ENCODE measurements around the gene NSUN6. TPM values are rescaled to one million over a fixed set of nuclear protein-coding genes. Genes with fewer than 3 reads are reported as not detected.

The NSUN6 gene
- total RNA-seq, 4 donors from 2014 or later, result 8.6 to 69.3 (median 15.4) TPM

- no peaks in the 10 kb centered on the region for H3K27me3 ChIP-seq
- H3K9me3 ChIP-seq, result no peaks in the 10 kb centered on the region
- H3K4me1 ChIP-seq, result no peaks in the 10 kb centered on the region
- in situ Hi-C loops (cut with MboI; ENCODE audit: low pct_ligation_motif_present in 1 of 4, low pct_unique_long_range_greater_than_20kb in 1 of 4, low sequenced_read_pairs in 3 of 4) (no loop called here), intact Hi-C loops (cut with DNase I; ENCODE audit: low total_unique reads) (no loop called here)
- DNase-seq, result no peak
- no peak for TF ChIP-seq POLR2A (IDR thresholded peaks at IDR 0.05)
- TF ChIP-seq EP300 (IDR thresholded peaks at IDR 0.05; ENCODE audit: low read depth), result no peak
- TF ChIP-seq, protein P1, sequence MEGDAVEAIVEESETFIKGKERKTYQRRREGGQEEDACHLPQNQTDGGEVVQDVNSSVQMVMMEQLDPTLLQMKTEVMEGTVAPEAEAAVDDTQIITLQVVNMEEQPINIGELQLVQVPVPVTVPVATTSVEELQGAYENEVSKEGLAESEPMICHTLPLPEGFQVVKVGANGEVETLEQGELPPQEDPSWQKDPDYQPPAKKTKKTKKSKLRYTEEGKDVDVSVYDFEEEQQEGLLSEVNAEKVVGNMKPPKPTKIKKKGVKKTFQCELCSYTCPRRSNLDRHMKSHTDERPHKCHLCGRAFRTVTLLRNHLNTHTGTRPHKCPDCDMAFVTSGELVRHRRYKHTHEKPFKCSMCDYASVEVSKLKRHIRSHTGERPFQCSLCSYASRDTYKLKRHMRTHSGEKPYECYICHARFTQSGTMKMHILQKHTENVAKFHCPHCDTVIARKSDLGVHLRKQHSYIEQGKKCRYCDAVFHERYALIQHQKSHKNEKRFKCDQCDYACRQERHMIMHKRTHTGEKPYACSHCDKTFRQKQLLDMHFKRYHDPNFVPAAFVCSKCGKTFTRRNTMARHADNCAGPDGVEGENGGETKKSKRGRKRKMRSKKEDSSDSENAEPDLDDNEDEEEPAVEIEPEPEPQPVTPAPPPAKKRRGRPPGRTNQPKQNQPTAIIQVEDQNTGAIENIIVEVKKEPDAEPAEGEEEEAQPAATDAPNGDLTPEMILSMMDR (IDR thresholded peaks at IDR 0.05), result no peak
- TF ChIP-seq POLR2AphosphoS5 (IDR thresholded peaks at IDR 0.05), result no peak
- no peaks in the 10 kb centered on the region for H3K36me3 ChIP-seq
- WGBS, 2 donors (ENCODE audit: low coverage in 1 of 2), result 90 to 98% methylated on average over 7 of the region's 7 CpGs
- no peak overlapping the region for H3K4me3 ChIP-seq
- H3K27ac ChIP-seq, result no peak overlapping the region
Observed at GRCh38 chr10:18545621-18546305, 105.6 kb downstream of the NSUN6 start.

GRCh38 chr10:18542832-18543231 lies 108.6 kb downstream of the NSUN6 start:
- Histone ChIP-seq H3K4me1 (no peaks in the 10 kb centered on the region), H3K9me3 (no peaks in the 10 kb centered on the region), H3K4me3 (no peak overlapping the region), H3K27me3 (no peaks in the 10 kb centered on the region), H3K27ac (no peak overlapping the region), H3K36me3 (peaks cover 0 to 5% (median 0%) of the 10 kb centered on the region in 4 donors)
- in situ Hi-C loops (cut with MboI; ENCODE audit: low pct_ligation_motif_present in 1 of 4, low pct_unique_long_range_greater_than_20kb in 1 of 4, low sequenced_read_pairs in 3 of 4) (no loop called here), intact Hi-C loops (cut with DNase I; ENCODE audit: low total_unique reads) (no loop called here)
- no peak for DNase-seq
- TF ChIP-seq, protein P1 (IDR thresholded peaks at IDR 0.05), result no peak
- TF ChIP-seq POLR2AphosphoS5 (IDR thresholded peaks at IDR 0.05), result no peak
- TF ChIP-seq EP300 (IDR thresholded peaks at IDR 0.05; ENCODE audit: low read depth), result no peak
- TF ChIP-seq POLR2A (IDR thresholded peaks at IDR 0.05), result no peak

DNA sequence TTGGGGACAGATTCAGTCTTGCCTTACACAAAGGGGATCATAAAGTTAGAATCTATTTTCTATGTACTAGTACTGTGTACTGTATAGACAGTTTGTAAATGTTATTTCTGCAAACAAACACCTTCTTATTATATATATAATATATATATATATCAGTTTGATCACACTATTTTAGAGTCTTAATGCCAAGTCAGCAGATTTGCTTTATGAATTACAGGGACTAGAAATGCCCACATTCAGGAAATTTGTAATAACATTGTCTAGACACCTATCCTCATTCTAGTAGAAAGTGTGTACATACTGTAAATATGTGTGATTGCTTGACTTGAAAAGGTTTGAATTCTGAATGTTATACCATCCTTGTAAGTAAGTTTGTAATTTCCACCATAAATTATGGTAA lies 111.2 kb downstream of the NSUN6 start:
- no peaks in the 10 kb centered on the region for H3K4me1 ChIP-seq
- no peak for DNase-seq
- H3K36me3 ChIP-seq, result peaks cover 0 to 9% (median 0%) of the 10 kb centered on the region in 4 donors
- TF ChIP-seq, protein P1 (IDR thresholded peaks at IDR 0.05), result no peak
- no peak for TF ChIP-seq POLR2AphosphoS5 (IDR thresholded peaks at IDR 0.05)
- TF ChIP-seq EP300 (IDR thresholded peaks at IDR 0.05; ENCODE audit: low read depth), result no peak
- no peak for TF ChIP-seq POLR2A (IDR thresholded peaks at IDR 0.05)
- no peaks in the 10 kb centered on the region for H3K9me3 ChIP-seq
- in situ Hi-C loops (cut with MboI; ENCODE audit: low pct_ligation_motif_present in 1 of 4, low pct_unique_long_range_greater_than_20kb in 1 of 4, low sequenced_read_pairs in 3 of 4), result no loop called here
- intact Hi-C loops (cut with DNase I; ENCODE audit: low total_unique reads), result no loop called here
- H3K27me3 ChIP-seq, result no peaks in the 10 kb centered on the region
- no peak overlapping the region for H3K4me3 ChIP-seq
- H3K27ac ChIP-seq, result no peak overlapping the region

DNA sequence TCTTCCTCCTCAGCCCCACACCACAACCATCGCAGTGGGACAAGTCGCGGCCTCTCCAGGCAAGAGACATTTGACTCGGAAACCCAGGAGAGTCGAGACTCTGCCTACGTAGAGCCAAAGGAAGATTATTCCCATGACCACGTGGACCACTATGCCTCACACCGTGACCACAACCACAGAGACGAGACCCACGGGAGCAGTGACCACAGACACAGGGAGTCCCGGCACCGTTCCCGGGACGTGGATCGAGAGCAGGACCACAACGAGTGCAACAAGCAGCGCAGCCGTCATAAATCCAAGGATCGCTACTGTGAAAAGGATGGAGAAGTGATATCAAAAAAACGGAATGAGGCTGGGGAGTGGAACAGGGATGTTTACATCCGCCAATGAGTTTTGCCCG lies 112.1 kb downstream of the NSUN6 start:
- peaks cover 0 to 9% (median 0%) of the 10 kb centered on the region in 4 donors for H3K36me3 ChIP-seq
- no peaks in the 10 kb centered on the region for H3K9me3 ChIP-seq
- no peak for DNase-seq
- intact Hi-C loops (cut with DNase I; ENCODE audit: low total_unique reads) (no loop called here), in situ Hi-C loops (cut with MboI; ENCODE audit: low pct_ligation_motif_present in 1 of 4, low pct_unique_long_range_greater_than_20kb in 1 of 4, low sequenced_read_pairs in 3 of 4) (loop anchor here in 2 of 4 donors (10.0 kb wide), 1 partner anchor 55 kb away; no protein-coding TSS in a partner anchor)
- H3K27me3 ChIP-seq, result no peaks in the 10 kb centered on the region
- 76 to 96% methylated on average over 3 to 22 of the region's 22 CpGs for WGBS, 2 donors (ENCODE audit: low coverage in 1 of 2)
- H3K27ac ChIP-seq, result no peak overlapping the region
- H3K4me1 ChIP-seq, result no peaks in the 10 kb centered on the region
- no peak overlapping the region for H3K4me3 ChIP-seq
- TF ChIP-seq POLR2A (IDR thresholded peaks at IDR 0.05), result no peak
- TF ChIP-seq, protein P1 (IDR thresholded peaks at IDR 0.05), result no peak
- TF ChIP-seq POLR2AphosphoS5 (IDR thresholded peaks at IDR 0.05), result no peak
- no peak for TF ChIP-seq EP300 (IDR thresholded peaks at IDR 0.05; ENCODE audit: low read depth)

All from transverse colon (tissue), 4 donors.